ENCODE measurements around the gene KCNN3.

The KCNN3 gene

DNA sequence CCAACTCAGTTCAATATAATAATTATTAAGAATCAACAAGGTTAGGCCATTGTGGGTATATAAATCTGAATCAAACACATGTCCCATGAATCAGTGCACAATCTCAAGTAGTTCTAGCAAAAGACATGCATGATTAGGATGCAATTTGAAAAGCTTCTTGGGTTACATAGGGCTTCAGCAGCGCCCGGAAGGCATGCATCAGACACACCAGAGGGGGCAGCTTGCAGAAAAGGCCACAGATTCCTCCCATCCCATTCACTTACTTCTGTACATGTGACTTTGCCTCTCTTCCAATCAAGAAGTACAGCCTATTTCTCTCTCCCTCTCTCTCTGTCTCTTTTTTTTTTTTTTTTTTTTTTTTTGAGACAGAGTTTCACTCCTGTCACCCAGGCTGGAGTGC lies 91.8 kb downstream of the KCNN3 start:
- DNase-seq (ENCODE audit: extremely low spot score) = no peak
- TF ChIP-seq, protein P1, sequence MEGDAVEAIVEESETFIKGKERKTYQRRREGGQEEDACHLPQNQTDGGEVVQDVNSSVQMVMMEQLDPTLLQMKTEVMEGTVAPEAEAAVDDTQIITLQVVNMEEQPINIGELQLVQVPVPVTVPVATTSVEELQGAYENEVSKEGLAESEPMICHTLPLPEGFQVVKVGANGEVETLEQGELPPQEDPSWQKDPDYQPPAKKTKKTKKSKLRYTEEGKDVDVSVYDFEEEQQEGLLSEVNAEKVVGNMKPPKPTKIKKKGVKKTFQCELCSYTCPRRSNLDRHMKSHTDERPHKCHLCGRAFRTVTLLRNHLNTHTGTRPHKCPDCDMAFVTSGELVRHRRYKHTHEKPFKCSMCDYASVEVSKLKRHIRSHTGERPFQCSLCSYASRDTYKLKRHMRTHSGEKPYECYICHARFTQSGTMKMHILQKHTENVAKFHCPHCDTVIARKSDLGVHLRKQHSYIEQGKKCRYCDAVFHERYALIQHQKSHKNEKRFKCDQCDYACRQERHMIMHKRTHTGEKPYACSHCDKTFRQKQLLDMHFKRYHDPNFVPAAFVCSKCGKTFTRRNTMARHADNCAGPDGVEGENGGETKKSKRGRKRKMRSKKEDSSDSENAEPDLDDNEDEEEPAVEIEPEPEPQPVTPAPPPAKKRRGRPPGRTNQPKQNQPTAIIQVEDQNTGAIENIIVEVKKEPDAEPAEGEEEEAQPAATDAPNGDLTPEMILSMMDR (IDR thresholded peaks at IDR 0.05; ENCODE audit: control extremely low read depth, extremely low read depth, low read depth, missing control alignments) = no peak
- ChIA-PET CTCF (interaction anchor here (0.7 to 1.0 kb wide), 2 partner anchors 18 to 172 kb away, joined by 3 read pairs; no protein-coding TSS in a partner anchor), POLR2A (no interaction called here)

DNA sequence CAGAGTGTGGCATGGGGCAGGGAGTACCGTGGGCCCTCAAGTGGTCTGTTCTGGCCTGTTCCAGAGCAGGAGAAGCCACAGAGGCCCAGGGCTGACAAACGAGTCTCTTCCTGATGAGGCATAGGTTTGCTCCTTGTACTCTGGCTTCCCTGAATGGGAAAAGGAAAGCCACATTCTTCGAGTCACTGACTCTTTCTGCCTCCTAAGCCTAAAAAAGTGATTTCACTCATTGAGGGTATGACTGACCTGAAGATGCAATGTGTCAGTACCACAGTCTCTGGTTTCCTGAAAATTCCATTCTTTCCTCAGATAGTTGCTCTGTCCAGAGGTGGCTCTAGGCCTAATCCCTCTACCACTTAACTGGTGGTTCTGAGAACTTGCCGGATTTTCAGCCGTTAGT lies 92.3 kb downstream of the KCNN3 start:
- CTCF ChIA-PET = interaction anchor here (0.7 to 2.3 kb wide), 3 partner anchors 17 to 171 kb away, joined by 3 to 8 read pairs (median 3); no protein-coding TSS in a partner anchor

DNA sequence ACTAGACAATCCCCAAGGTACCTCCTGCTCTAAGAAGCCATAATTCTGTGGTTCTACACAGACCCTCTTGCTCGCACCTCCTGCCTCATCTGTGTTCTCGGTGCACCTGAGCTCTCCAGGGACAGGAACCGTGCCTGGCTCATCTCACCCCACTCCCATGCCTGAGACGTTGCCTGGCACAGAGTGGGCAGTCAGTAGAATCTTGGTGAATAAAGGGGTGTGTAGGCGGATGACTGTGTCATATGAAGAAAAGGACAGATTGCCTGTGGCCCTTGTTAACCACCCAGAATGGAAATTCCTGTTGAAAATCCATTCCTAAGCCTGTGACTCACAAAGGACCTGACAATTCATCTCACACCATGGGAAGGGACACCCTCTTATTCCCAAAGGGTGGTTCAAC lies 92.9 kb downstream of the KCNN3 start:
- TF ChIP-seq, protein P1 (IDR thresholded peaks at IDR 0.05; ENCODE audit: control extremely low read depth, extremely low read depth, low read depth, missing control alignments) = no peak
- ChIA-PET CTCF (interaction anchor here (1.6 to 2.3 kb wide), 2 partner anchors 15 to 17 kb away, joined by 5 to 8 read pairs; no protein-coding TSS in a partner anchor), POLR2A (no interaction called here)
- no peak for DNase-seq (ENCODE audit: extremely low spot score)

More for the DNA sequence above, 92.3 kb downstream of the KCNN3 start:
- POLR2A ChIA-PET = no interaction called here
- DNase-seq (ENCODE audit: extremely low spot score) = no peak
- TF ChIP-seq, protein P1 (IDR thresholded peaks at IDR 0.05; ENCODE audit: control extremely low read depth, extremely low read depth, low read depth, missing control alignments) = no peak

DNA sequence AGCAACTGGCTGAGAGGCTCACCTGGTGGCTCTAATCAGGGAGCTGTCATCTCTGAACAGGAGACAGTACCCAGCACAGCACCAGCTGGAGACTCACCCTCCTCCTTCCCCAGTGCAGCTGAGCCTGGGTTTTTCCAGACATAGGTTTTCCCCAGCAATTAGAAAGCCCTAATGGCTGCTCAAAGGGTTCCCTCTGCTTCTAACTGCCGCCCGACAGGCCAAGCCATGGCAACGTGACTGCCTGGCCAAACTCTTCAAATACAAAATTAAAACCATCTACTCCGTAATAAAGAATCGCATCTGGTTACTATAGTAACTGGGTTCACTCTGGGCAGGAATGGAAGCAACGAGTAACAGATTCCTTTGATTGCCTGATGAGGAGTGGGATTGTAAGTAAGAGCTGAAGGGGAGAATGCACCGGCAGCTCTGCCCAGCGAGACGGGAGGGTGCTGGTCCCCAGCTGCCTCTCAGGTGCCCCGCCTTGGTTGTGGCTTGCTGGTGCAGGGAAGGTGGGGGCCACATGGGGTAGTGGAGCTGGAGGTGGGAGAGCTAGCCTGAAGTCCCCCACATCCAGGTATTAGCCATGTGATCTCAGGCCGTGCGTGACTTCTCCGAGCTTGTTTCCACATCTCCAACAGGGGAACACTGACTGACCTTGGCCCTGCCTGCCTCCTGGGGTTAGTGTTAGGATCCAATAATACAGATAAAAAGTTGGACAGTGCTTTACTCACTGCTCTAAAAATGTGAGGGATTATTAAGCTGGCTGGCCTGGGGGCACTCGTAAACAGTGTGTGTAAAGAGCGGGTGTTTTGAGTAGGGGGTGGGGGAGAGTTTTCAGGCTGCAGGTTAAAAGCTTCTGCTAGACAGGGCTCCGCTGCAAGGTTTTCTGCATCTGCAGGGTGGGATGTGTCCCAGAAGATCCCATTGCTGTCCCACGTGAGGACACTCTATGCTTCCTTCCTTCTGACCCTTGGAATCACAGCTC lies 94.2 kb downstream of the KCNN3 start:
- ChIA-PET CTCF (interaction anchor here (0.9 to 2.3 kb wide), 9 partner anchors 8 to 103 kb away, joined by 3 to 8 read pairs (median 3); no protein-coding TSS in a partner anchor), POLR2A (no interaction called here)
- TF ChIP-seq, protein P1 (IDR thresholded peaks at IDR 0.05; ENCODE audit: control extremely low read depth, extremely low read depth, low read depth, missing control alignments) = no peak
- DNase-seq (ENCODE audit: extremely low spot score) = no peak

DNA sequence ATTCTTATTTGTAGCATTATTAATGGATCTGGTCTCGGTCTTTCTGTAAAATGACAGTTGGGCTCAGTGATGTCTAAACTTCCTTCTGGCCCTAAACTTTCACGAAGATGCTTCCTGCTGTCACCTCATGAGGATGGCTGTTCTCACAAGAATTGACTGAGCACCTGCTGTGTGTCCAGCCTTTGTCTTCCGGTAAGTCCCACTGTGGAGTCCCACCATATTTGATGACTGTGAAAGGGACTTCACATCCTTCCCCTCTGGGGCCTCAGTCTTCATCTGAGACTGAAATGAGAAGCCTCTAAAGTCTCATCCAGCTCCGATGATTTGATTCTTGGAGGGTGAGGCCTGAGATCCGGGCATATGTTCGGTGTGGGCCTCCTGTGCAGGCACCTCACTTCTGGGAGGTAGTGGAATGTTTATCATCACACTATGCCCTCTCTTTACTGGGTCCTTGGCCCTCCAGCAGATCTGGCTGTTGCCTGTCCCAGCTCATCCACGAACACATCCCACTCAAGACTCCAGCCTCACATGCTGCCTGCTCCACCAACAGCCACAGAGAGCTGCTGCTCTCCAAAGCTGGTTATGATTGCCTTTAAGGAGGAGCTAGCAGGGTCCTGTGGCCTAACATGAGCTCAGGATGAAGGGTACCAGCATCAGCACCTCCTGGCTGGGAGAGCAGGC lies 95.8 kb downstream of the KCNN3 start:
- POLR2A ChIA-PET = interaction anchor here (1.2 kb wide), 1 partner anchor 27 kb away, joined by 3 read pairs; no protein-coding TSS in a partner anchor
- no peak for DNase-seq (ENCODE audit: extremely low spot score)
- TF ChIP-seq, protein P1 (IDR thresholded peaks at IDR 0.05; ENCODE audit: control extremely low read depth, extremely low read depth, low read depth, missing control alignments) = no peak
- CTCF ChIA-PET = interaction anchor here (0.8 to 1.7 kb wide), 9 partner anchors 9 to 104 kb away, joined by 3 to 8 read pairs (median 3); no protein-coding TSS in a partner anchor

DNA sequence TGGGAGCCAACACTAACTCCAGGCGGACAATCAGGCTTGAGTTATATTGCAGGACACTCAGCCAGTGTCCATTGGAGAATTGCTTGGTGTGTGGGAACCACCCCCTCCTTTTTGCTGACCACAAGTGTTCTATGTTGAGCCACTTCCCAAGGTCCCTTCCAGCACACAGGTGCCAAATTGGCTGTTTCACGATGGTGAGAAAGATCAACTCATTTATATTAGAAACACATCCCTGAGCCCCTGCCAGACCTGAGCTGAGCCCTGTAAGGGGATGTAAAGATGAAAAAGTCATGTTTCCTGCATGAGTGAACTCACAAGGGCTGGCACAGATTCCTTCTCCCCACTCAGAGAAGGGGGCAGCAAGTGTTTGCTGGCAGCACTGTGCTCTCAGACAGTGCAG lies 96.5 kb downstream of the KCNN3 start:
- no peak for DNase-seq (ENCODE audit: extremely low spot score)
- ChIA-PET CTCF (interaction anchor here (1.7 to 5.6 kb wide), 2 partner anchors 14 to 105 kb away, joined by 4 to 25 read pairs; no protein-coding TSS in a partner anchor), POLR2A (no interaction called here)
- TF ChIP-seq, protein P1 (IDR thresholded peaks at IDR 0.05; ENCODE audit: control extremely low read depth, extremely low read depth, low read depth, missing control alignments) = no peak
